Measurements from ENCODE around the gene TSPEAR. TPM values are rescaled to one million over a fixed set of nuclear protein-coding genes. Genes with fewer than 3 reads are reported as not detected.

TSPEAR gene
- total and polyA plus RNA-seq, 10 donors, result 0.02 to 0.22 (median 0.03) TPM; not detected in 7

GRCh38 chr21:44487831-44488230 is 223.5 kb downstream of the TSPEAR start:
- TF ChIP-seq POLR2AphosphoS5 (IDR thresholded peaks at IDR 0.05), result no peak
- TF ChIP-seq POLR2A (IDR thresholded peaks at IDR 0.05), result no peak
- TF ChIP-seq, protein P1, sequence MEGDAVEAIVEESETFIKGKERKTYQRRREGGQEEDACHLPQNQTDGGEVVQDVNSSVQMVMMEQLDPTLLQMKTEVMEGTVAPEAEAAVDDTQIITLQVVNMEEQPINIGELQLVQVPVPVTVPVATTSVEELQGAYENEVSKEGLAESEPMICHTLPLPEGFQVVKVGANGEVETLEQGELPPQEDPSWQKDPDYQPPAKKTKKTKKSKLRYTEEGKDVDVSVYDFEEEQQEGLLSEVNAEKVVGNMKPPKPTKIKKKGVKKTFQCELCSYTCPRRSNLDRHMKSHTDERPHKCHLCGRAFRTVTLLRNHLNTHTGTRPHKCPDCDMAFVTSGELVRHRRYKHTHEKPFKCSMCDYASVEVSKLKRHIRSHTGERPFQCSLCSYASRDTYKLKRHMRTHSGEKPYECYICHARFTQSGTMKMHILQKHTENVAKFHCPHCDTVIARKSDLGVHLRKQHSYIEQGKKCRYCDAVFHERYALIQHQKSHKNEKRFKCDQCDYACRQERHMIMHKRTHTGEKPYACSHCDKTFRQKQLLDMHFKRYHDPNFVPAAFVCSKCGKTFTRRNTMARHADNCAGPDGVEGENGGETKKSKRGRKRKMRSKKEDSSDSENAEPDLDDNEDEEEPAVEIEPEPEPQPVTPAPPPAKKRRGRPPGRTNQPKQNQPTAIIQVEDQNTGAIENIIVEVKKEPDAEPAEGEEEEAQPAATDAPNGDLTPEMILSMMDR (IDR thresholded peaks at IDR 0.05 in 8 of 11, conservative IDR thresholded peaks at IDR 0.05 in 3 of 11), result peak in 6 of 11 experiments; percentile 23 to 53 (median 38)
- intact Hi-C loops (cut with DNase I; ENCODE audit: low total_unique reads), result no loop called here
- peak; percentile 58 for DNase-seq
- 26 to 41% (median 33%) methylated on average over 4 of the region's 4 CpGs for WGBS, 5 donors
- Histone ChIP-seq H3K27me3 (replicated peaks in 1 of 7) (peaks cover 0 to 13% (median 0%) of the 10 kb centered on the region in 7 donors), H3K9me3 (peaks cover 0 to 22% (median 14%) of the 10 kb centered on the region in 8 donors), H3K4me1 (no peaks in the 10 kb centered on the region), H3K36me3 (no peaks in the 10 kb centered on the region), H3K27ac (no peak overlapping the region), H3K4me3 (no peak overlapping the region)

GRCh38 chr21:44486302-44486701 is 225.1 kb downstream of the TSPEAR start:
- H3K4me1 ChIP-seq, result no peaks in the 10 kb centered on the region
- no peak for TF ChIP-seq POLR2A (IDR thresholded peaks at IDR 0.05)
- TF ChIP-seq POLR2AphosphoS5 (IDR thresholded peaks at IDR 0.05), result no peak
- TF ChIP-seq, protein P1 (IDR thresholded peaks at IDR 0.05 in 8 of 11, conservative IDR thresholded peaks at IDR 0.05 in 3 of 11), result no peak
- no peak overlapping the region for H3K27ac ChIP-seq
- intact Hi-C loops (cut with DNase I; ENCODE audit: low total_unique reads), result no loop called here
- 72 to 85% (median 81%) methylated on average over 14 to 16 of the region's 16 CpGs for WGBS, 5 donors
- peak; percentile 68 for DNase-seq
- peak overlapping the region in 3 of 8 donors; percentile 13 to 54 (median 48) for H3K4me3 ChIP-seq
- no peaks in the 10 kb centered on the region for H3K36me3 ChIP-seq
- H3K9me3 ChIP-seq, result peaks cover 0 to 8% (median 5%) of the 10 kb centered on the region in 8 donors
- peaks cover 0 to 13% (median 0%) of the 10 kb centered on the region in 7 donors for H3K27me3 ChIP-seq (replicated peaks in 1 of 7)

DNA sequence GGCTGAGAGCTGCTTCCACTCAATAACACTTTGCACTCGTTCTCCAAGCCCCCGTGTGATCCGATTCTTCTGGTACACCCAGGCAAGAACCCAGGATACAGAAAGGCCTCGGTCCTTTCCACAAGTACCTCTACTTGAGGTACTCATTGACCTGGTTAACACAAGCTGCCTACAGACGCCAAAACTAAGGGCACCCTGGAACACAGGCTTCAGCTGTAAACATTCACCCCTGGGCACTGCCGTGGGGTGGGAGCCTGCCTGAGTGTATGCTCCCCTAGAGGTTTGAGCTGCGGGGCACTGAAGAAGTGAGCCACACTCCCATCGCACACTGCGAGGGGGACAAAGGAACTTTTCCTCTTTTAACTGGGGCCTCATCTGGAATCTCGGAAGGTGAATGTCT is 225.6 kb downstream of the TSPEAR start:
- intact Hi-C loops (cut with DNase I; ENCODE audit: low total_unique reads), result no loop called here
- peaks cover 0 to 8% (median 5%) of the 10 kb centered on the region in 8 donors for H3K9me3 ChIP-seq
- no peaks in the 10 kb centered on the region for H3K4me1 ChIP-seq
- peak overlapping the region in 5 of 8 donors; percentile 9 to 54 (median 17) for H3K4me3 ChIP-seq
- no peak for DNase-seq
- H3K27ac ChIP-seq, result peak overlapping the region in 1 of 8 donors; percentile 20
- TF ChIP-seq POLR2AphosphoS5 (IDR thresholded peaks at IDR 0.05) (no peak), POLR2A (IDR thresholded peaks at IDR 0.05) (no peak)
- TF ChIP-seq, protein P1 (IDR thresholded peaks at IDR 0.05 in 8 of 11, conservative IDR thresholded peaks at IDR 0.05 in 3 of 11), result no peak
- peaks cover 0 to 13% (median 0%) of the 10 kb centered on the region in 7 donors for H3K27me3 ChIP-seq (replicated peaks in 1 of 7)
- H3K36me3 ChIP-seq, result no peaks in the 10 kb centered on the region
- 54 to 78% (median 74%) methylated on average over 10 of the region's 10 CpGs for WGBS, 5 donors

- Histone ChIP-seq H3K4me1 (no peaks in the 10 kb centered on the region), H3K36me3 (no peaks in the 10 kb centered on the region), H3K27me3 (replicated peaks in 1 of 7) (peaks cover 0 to 13% (median 0%) of the 10 kb centered on the region in 7 donors), H3K4me3 (peak overlapping the region in 5 of 8 donors; percentile 9 to 54 (median 17)), H3K9me3 (peaks cover 0 to 8% (median 5%) of the 10 kb centered on the region in 8 donors), H3K27ac (peak overlapping the region in 1 of 8 donors; percentile 20)
- WGBS, 5 donors, result 47 to 77% (median 68%) methylated on average over 25 of the region's 25 CpGs
- DNase-seq, result peak; percentile 79
- intact Hi-C loops (cut with DNase I; ENCODE audit: low total_unique reads), result no loop called here
- no peak for TF ChIP-seq POLR2A (IDR thresholded peaks at IDR 0.05)
- TF ChIP-seq, protein P1 (IDR thresholded peaks at IDR 0.05 in 8 of 11, conservative IDR thresholded peaks at IDR 0.05 in 3 of 11), result peak in 6 of 11 experiments; percentile 7 to 46 (median 34)
- TF ChIP-seq POLR2AphosphoS5 (IDR thresholded peaks at IDR 0.05), result peak in 1 of 3 donors; percentile 39
Measured at GRCh38 chr21:44485254-44485793, 226.0 kb downstream of the TSPEAR start.

Data from spleen (tissue), 11 donors.